NCI-H82 treated with DMSO at 0.1 percent for 48 hours (cell line): Measurements from ENCODE around the gene TMEM42.

Experiments
- DNase-seq: peaks from one replicate; lab custom pipeline; 2025; ENCODE audit not compliant: unreplicated experiment; lab: John Stamatoyannopoulos, UW

The TMEM42 gene

DNA sequence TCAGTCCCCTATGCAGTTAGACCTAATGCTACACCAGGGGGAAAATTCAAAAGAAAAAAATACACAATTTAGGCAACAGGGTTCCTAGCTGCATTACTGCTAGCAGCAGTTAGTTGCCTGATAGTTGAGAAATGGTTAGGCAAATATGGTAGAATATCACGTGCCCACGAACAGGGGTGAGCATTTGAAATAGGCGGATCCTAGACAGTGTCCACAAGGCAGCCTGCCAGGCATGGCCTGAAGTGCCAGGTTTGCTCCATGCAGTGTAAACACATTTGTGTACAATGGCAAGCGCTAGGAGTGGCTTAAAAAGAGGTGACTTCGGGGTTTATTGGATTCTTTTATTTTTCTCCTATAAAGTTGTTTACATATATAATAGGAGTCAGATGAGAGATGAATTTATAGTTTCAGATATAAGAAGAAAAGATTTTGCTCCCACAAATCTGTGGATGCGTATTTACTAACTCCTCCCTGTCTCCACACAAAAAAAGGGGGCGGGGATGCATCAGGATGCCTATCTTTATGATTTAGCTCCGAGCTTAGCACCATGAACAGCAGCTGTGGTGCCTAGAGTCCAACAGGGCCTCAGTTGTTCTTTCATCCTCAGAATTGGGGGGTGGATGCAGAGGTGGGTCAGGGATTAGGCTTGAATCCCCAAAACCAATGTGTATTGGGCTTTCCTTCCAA, 8.8 kb downstream of the TMEM42 start:
- DNase-seq = no peak

DNA sequence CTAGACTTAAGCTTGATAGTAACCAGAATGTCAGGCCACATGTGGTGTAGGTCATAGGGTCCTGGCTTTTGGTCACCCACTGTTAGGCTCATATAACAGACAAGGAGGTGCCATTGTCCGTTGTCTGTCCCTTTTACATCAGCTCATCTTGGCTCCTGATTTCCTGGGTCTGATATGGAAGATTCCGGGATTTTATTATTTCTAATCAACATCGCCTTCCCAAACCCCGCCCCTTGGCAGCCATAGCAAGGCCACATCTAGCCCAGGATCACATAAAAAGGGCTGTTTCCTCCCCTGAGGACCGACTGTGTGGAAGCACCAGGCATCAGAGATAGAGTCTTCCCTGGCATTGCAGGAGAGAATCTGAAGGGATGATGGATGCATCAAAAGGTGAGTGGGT, 12.6 kb downstream of the TMEM42 start, which contains the start of gene TGM4:
Gene TGM4 (plus strand): TSS at position 301 of the 400 bp plus-strand sequence. CDS start 71 bp downstream, at position 372.
- DNase-seq = no peak

GRCh38 chr3:44875596-44875995, 13.9 kb downstream of the TMEM42 start:
- no peak for DNase-seq

GRCh38 chr3:44877333-44877732, 15.6 kb downstream of the TMEM42 start:
- no peak for DNase-seq

GRCh38 chr3:44880284-44880683, 18.6 kb downstream of the TMEM42 start:
- DNase-seq = no peak

- DNase-seq = no peak
Observed at GRCh38 chr3:44883213-44883955, 21.7 kb downstream of the TMEM42 start.

- DNase-seq = no peak
Observed at GRCh38 chr3:44883999-44884431, 22.3 kb downstream of the TMEM42 start.

- no peak for DNase-seq
Observed at GRCh38 chr3:44885618-44886017, 23.9 kb downstream of the TMEM42 start.

GRCh38 chr3:44886561-44886960, 24.8 kb downstream of the TMEM42 start:
- DNase-seq = no peak

DNA sequence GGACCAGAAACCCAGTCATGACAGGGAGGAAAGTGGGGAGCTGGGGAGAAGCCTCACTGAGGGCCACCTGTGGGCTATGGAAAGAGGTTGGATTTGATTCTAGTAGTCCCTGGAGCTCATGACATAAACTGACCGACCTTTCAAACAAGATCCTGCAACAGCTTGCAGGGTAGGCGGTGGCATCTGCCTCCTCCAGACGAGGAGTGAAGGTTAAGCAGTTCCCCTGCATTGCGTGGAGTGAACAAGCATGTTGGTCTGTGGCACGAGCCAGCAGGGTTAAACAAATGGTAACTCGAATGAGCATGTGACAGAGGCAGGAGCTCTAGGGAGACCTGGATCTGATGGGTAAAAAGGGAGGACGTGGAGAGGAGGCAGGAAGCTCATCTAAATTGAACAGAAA, 25.4 kb downstream of the TMEM42 start:
- DNase-seq = no peak

- DNase-seq = no peak
Observed at GRCh38 chr3:44890258-44890657, 28.5 kb downstream of the TMEM42 start.

DNA sequence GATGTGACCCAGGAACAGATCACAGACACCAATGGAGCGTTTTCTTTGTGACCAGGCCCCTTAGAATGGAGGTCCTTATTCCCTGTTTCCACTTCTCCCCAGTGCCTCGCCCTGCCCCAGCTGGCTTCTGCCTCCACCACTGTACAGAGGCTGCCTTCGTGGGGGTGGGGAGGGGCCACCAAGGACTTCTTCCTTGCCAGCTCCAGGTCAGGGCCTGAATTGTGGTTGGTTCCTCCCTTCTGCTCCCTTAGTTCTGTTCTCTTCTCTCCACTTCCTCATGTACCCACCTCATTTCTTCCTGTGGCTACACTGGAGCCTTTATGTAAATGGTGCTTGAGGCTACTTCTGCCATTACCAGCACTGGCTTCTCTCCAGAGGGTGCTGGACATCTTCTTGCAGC, 29.1 kb downstream of the TMEM42 start:
- no peak for DNase-seq

- no peak for DNase-seq
Observed at GRCh38 chr3:44892689-44893088, 31.0 kb downstream of the TMEM42 start.

DNA sequence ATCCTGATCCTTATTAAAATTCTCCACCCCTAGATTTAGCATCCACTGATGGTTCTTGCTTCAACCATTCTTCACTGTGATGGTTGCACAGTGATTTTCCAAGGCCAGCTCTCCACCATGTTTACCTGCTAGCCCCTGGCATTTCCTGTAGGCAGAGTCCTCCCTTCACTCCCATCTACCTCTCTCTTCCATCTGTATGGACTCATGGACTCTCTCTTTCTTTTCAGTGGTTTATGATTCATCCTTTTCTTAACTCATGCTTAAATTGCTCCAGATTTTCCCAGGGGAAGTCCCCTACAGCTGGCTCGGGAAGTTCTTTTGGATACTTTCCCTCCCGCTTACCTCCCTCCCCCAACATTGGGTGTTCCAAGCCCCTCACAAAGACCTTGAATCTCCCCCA, 31.4 kb downstream of the TMEM42 start:
- no peak for DNase-seq

DNA sequence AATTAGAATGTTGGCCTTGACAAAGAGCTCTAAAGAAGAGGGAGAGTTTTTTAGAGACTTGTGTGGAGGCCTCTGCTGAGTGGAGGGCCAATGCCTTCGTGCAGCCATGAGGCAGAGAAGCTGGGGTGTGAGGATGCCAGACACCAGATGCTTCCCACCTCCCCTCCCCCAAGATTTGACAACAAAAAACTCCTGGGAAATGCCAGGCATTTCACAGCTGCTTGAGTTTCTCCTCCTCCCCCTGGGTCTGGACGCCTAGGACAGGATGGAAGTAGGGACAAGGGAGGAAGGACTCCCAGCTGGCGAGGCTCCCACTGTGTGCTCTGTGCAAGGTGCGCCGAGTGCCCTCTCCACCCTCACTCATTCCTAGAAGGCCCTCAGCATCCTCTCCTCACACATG, 32.8 kb downstream of the TMEM42 start:
- no peak for DNase-seq

DNA sequence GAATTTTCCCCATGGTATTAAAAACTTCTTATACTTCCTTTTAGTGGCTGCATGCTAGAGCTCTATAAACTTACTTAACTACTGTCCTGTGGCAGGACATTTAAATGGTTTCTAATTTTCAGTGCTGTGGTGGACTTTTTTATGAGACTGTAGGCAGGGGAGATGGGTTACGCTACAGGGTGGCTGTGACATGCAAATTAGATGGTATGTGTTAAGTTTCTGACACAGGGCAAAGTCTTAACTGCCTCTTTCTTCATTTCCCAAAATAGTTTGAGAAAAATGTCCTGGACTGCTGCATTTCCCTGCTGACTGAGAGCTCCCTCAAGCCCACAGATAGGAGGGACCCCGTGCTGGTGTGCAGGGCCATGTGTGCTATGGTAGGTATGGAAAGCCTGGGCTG, 34.7 kb downstream of the TMEM42 start:
- no peak for DNase-seq

DNA sequence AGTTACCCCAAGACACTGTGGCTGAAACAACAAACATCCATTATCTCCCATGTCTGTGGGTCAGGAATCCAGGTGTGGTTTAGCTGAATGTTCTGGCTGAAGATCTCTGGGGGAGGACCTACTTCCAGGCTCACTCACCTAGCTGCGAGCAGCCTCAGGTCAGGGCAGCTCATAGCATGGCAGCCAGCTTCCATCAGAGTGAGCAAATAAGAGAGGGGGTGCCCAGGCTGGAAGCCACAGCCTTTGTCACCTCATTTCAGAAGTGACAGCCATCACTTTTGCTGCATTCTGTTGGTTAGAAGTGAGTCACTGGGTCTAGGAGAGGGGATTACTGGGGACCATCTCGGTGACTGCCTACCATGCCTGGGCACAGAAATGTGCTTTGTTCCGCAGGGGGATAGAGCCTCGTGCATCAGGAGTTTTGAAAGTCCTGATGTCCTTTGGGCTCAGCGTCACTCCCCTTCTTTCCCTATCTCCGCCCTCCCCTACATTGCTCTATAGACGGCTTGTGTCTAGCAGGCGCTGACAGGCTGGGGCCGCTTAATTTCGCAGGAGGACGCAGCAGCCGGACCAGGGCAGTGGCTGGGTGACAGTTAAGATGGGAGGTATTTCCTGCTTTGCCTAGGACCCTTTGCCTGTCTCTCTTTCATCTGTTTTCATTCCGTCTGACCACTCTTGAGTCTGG, 38.1 kb downstream of the TMEM42 start:
- no peak for DNase-seq

GRCh38 chr3:44902628-44903027, 40.9 kb downstream of the TMEM42 start:
- no peak for DNase-seq

DNA sequence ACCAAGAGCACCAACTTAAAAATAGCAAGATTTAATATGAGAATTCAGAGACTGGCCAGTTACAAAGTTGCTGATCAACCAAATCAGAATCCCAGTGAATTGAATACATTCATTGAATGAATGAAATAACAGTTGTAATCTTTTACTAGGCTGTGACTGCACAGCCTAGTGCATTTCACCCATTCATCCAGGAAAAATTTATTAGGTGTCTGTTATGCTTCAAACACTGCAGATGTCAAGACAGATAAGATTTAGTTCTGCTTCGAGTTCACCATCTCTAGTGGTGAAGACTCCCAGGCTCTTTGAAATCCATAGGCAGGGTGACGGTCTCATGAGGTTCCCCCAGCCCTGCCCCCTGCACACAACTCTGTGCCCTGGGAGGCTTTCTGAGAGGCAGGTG, 41.6 kb downstream of the TMEM42 start:
- DNase-seq = no peak

GRCh38 chr3:44903751-44904150, 42.0 kb downstream of the TMEM42 start:
- no peak for DNase-seq

GRCh38 chr3:44905446-44906157, 43.9 kb downstream of the TMEM42 start:
- no peak for DNase-seq
